Measurements from ENCODE around the gene KSR1. TPM values are rescaled to one million over a fixed set of nuclear protein-coding genes. Genes with fewer than 3 reads are reported as not detected.

Gene KSR1
- total and polyA plus RNA-seq, 11 donors = 6.1 to 31.1 (median 7.5) TPM

GRCh38 chr17:27659683-27660082 is 203.4 kb downstream of the KSR1 start:
- ATAC-seq = no peak
- TF ChIP-seq POLR2A (IDR thresholded peaks at IDR 0.05) (no peak), CTCF (IDR thresholded peaks at IDR 0.05) (no peak)
- no peak for DNase-seq
- no peak overlapping the region for H3K4me3 ChIP-seq
- 78 to 84% (median 81%) methylated on average over 6 of the region's 6 CpGs for WGBS, 4 donors
- H3K4me1 ChIP-seq = no peaks in the 10 kb centered on the region
- no peaks in the 10 kb centered on the region for H3K27me3 ChIP-seq
- intact Hi-C loops (cut with DNase I) = loop anchor here in 7 of 10 donors (5.0 to 10.0 kb wide), 6 partner anchors 95 to 425 kb away; no protein-coding TSS in a partner anchor
- no peaks in the 10 kb centered on the region for H3K36me3 ChIP-seq
- no peaks in the 10 kb centered on the region for H3K9me3 ChIP-seq
- no peak overlapping the region for H3K27ac ChIP-seq

GRCh38 chr17:27660436-27660835 is 204.2 kb downstream of the KSR1 start:
- Histone ChIP-seq H3K27ac (no peak overlapping the region), H3K9me3 (no peaks in the 10 kb centered on the region), H3K4me3 (no peak overlapping the region), H3K4me1 (no peaks in the 10 kb centered on the region), H3K36me3 (no peaks in the 10 kb centered on the region), H3K27me3 (no peaks in the 10 kb centered on the region)
- intact Hi-C loops (cut with DNase I) = loop anchor here in 1 of 10 donors (10.0 kb wide), 1 partner anchor 214 kb away; no protein-coding TSS in a partner anchor
- DNase-seq (no peak), ATAC-seq (no peak)
- WGBS, 4 donors = 81 to 100% (median 89%) methylated on average over 2 to 3 of the region's 3 CpGs
- TF ChIP-seq CTCF (IDR thresholded peaks at IDR 0.05) (no peak), POLR2A (IDR thresholded peaks at IDR 0.05) (no peak)

GRCh38 chr17:27663936-27664605 is 207.8 kb downstream of the KSR1 start:
- Histone ChIP-seq H3K4me3 (no peak overlapping the region), H3K9me3 (no peaks in the 10 kb centered on the region), H3K4me1 (no peaks in the 10 kb centered on the region), H3K27me3 (no peaks in the 10 kb centered on the region), H3K36me3 (no peaks in the 10 kb centered on the region), H3K27ac (no peak overlapping the region)
- ATAC-seq (no peak), DNase-seq (no peak)
- intact Hi-C loops (cut with DNase I) = loop anchor here in 1 of 10 donors (10.0 kb wide), 1 partner anchor 211 kb away; no protein-coding TSS in a partner anchor
- TF ChIP-seq POLR2A (IDR thresholded peaks at IDR 0.05) = no peak
- TF ChIP-seq CTCF (IDR thresholded peaks at IDR 0.05) = no peak
- 91 to 93% (median 91%) methylated on average over 7 to 8 of the region's 8 CpGs for WGBS, 4 donors

- no peaks in the 10 kb centered on the region for H3K9me3 ChIP-seq
- ATAC-seq (no peak), DNase-seq (no peak)
- 64 to 79% (median 69%) methylated on average over 2 of the region's 2 CpGs for WGBS, 4 donors
- H3K4me1 ChIP-seq = no peaks in the 10 kb centered on the region
- no peak overlapping the region for H3K4me3 ChIP-seq
- intact Hi-C loops (cut with DNase I) = loop anchor here in 1 of 10 donors (10.0 kb wide), 1 partner anchor 210 kb away; no protein-coding TSS in a partner anchor
- no peaks in the 10 kb centered on the region for H3K27me3 ChIP-seq
- no peaks in the 10 kb centered on the region for H3K36me3 ChIP-seq
- no peak overlapping the region for H3K27ac ChIP-seq
- TF ChIP-seq CTCF (IDR thresholded peaks at IDR 0.05) = no peak
- TF ChIP-seq POLR2A (IDR thresholded peaks at IDR 0.05) = no peak
Observed at GRCh38 chr17:27664606-27664965, 208.3 kb downstream of the KSR1 start.
